Spleen (tissue), 11 donors: Measurements from ENCODE around the gene PGM2. TPM values are rescaled to one million over a fixed set of nuclear protein-coding genes. Genes with fewer than 3 reads are reported as not detected.

Experiments
- DNase-seq: peaks from one replicate; pipeline ENCODE4 v3.0.0-alpha.2; 2020
- H3K27ac ChIP-seq, 8 donors: fragments of 200-600 bp; sonication (generic) in 7 of 8; 1 replicate in 4 of 8; 2 replicates in 4 of 8; pipeline versions ENCODE4 v1.5.0 to v1.8.0; 2016 to 2021; ENCODE audit warnings: inconsistent platforms in 4 of 8, mild to moderate bottlenecking in 4 of 8, moderate library complexity in 1 of 8
- H3K27me3 ChIP-seq, 7 donors: fragments of 200-600 bp; sonication (generic) in 6 of 7; replicated peaks in 1 of 7; 1 replicate in 4 of 7; 2 replicates in 3 of 7; pipeline versions ENCODE4 v1.5.0 to v1.8.0; 2016 to 2021; ENCODE audit warnings: inconsistent platforms in 3 of 7, mild to moderate bottlenecking in 1 of 7
- H3K36me3 ChIP-seq, 6 donors: fragments of 200-600 bp; sonication (generic) in 5 of 6; 1 replicate in 4 of 6; 2 replicates in 2 of 6; pipeline versions ENCODE4 v1.5.0 to v1.8.0; 2016 to 2021; ENCODE audit warnings: inconsistent platforms in 2 of 6
- H3K4me1 ChIP-seq, 6 donors: fragments of 200-600 bp; sonication (generic) in 5 of 6; 1 replicate in 3 of 6; 2 replicates in 3 of 6; pipeline versions ENCODE4 v1.5.0 to v1.8.0; 2016 to 2021; ENCODE audit warnings: inconsistent platforms in 3 of 6
- H3K4me3 ChIP-seq, 8 donors: fragments of 200-600 bp; sonication (generic) in 7 of 8; 1 replicate in 4 of 8; 2 replicates in 4 of 8; pipeline versions ENCODE4 v1.5.0 to v1.8.0; 2016 to 2021; ENCODE audit warnings: inconsistent platforms in 4 of 8, mild to moderate bottlenecking in 4 of 8, moderate library complexity in 2 of 8
- H3K9me3 ChIP-seq, 8 donors: fragments of 200-600 bp; sonication (generic) in 7 of 8; 1 replicate in 4 of 8; 2 replicates in 4 of 8; pipeline versions ENCODE4 v1.5.0 to v1.8.0; 2016 to 2021; ENCODE audit warnings: inconsistent platforms in 4 of 8
- CTCF ChIP-seq, 11 experiments: fragments of 200-600 bp in 7 of 11; fragments of 450-650 bp in 4 of 11; sonication (generic) in 4 of 11; IDR thresholded peaks in 8 of 11; conservative IDR thresholded peaks in 3 of 11; 1 replicate in 7 of 11; 2 replicates in 4 of 11; pipeline versions ENCODE4 v1.4.0 to v1.8.0; 2016 to 2021; ENCODE audit warnings: antibody characterized with exemption in 11 of 11, inconsistent platforms in 4 of 11, mild to moderate bottlenecking in 1 of 11
- POLR2A ChIP-seq, 3 donors: fragments of 450-650 bp; IDR thresholded peaks; one replicate each; pipeline ENCODE4 v1.5.1; 2017; ENCODE audit warnings: antibody characterized with exemption in 3 of 3, mild to moderate bottlenecking in 1 of 3
- POLR2AphosphoS5 ChIP-seq, 3 donors: sonication (generic); formaldehyde crosslinking; IDR thresholded peaks; one replicate each; pipeline ENCODE4 v1.5.1; 2017; ENCODE audit warnings: antibody characterized with exemption in 3 of 3
- WGBS, 5 donors: extraction: QIAGEN DNeasy Blood & Tissue Kit in 3 of 5; methylation state at CpG; one replicate each; pipeline versions ENCODE4 v1.1.5 to v1.1.7; 2013 to 2018; 5-methylcytosine and 5-hydroxymethylcytosine counted together
- intact Hi-C: fragments of 100-400 bp; cut with DNase I; formaldehyde crosslinking; loops from one replicate; pipeline ENCODE4 v1.15.0; 2023; ENCODE audit warnings: low total_unique reads
- polyA plus RNA-seq, 3 donors: library from polyadenylated mRNA; stranded (reverse); fragments of 200-250 nt; gene quantifications; one replicate each; pipeline ENCODE4 v1.2.1, GENCODE V29; 2013
- total RNA-seq, 7 donors: library from RNA; depleted of rRNA in 3 of 7; stranded (reverse); fragments of >200 nt in 3 of 7; fragmentation: NEBNext Ultra II Directional in 4 of 7; extraction: Animal tissue kit (Norgen Biotek cat#: 25700) in 4 of 7; gene quantifications; one replicate each; pipeline versions ENCODE4 v1.1.0 to v1.2.1, GENCODE V29; 2016 to 2021
- donor health status: healthy with polysubstance abuse.
- donor health status: DM: no; HTN: no; CAD: no; lungs with moderate emphysema.
- donor health status: DM: no; HTN: no; CAD: no.
- donor health status: Bipolar disorder and iron deficiency.
- donor health status: healthy.
- donor health status: DM: no; HTN: no; CAD: no.
- donor health status: DM: yes; HTN: yes; CAD: no.

PGM2 gene
- total and polyA plus RNA-seq, 10 donors = 5.4 to 43.7 (median 27.4) TPM

DNA sequence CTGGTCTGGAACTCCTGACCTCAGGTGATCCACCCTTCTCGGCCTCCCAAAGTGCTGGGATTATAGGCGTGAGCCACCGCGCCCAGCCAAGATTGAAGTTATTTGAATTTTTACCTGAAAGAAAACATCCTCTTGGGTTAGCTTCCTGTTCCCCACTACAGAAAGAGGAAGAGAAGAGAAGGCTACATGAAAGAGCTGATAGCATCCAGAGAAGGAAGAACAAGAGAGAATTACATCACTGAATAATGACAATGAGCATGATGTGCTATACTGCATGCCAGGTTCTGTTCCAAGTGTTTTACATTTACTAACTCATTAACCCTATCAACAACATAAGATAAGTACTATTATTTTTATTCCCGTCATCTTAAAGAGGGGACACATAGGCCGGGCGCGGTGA is 52.9 kb downstream of the PGM2 start:
- no peaks in the 10 kb centered on the region for H3K9me3 ChIP-seq
- WGBS, 5 donors = 72 to 89% (median 82%) methylated on average over 8 of the region's 8 CpGs
- peak overlapping the region in 1 of 8 donors; percentile 3 for H3K4me3 ChIP-seq
- H3K27ac ChIP-seq = peak overlapping the region in 6 of 8 donors; percentile 17 to 83 (median 60)
- DNase-seq = no peak
- H3K36me3 ChIP-seq = no peaks in the 10 kb centered on the region
- TF ChIP-seq CTCF (IDR thresholded peaks at IDR 0.05 in 8 of 11, conservative IDR thresholded peaks at IDR 0.05 in 3 of 11) (no peak), POLR2A (IDR thresholded peaks at IDR 0.05) (no peak), POLR2AphosphoS5 (IDR thresholded peaks at IDR 0.05) (no peak)
- H3K4me1 ChIP-seq = peaks cover 0 to 20% (median 3%) of the 10 kb centered on the region in 6 donors
- H3K27me3 ChIP-seq = no peaks in the 10 kb centered on the region
- intact Hi-C loops = no loop called here

DNA sequence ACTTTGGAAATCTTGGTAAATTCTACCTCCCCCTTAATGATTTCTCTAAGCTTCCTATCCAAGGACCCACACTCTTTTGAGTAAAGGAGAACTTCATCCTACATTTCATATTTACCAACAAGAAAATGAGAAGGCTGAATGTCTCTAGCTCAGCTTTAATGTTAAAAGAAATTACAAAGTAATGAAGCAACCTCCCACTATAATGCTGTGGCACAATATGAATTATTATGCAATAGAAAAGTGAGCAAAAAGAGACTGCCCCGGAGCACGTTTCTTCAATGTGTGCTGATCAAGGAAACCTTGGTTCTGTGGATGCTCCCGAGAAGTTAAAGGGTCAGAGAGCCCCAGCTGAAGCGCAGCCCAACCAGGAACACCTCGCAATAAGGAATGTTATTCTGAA is 55.3 kb downstream of the PGM2 start:
- H3K4me1 ChIP-seq = peaks cover 0 to 28% (median 3%) of the 10 kb centered on the region in 6 donors
- H3K27me3 ChIP-seq = no peaks in the 10 kb centered on the region
- TF ChIP-seq POLR2A (IDR thresholded peaks at IDR 0.05) = no peak
- TF ChIP-seq CTCF (IDR thresholded peaks at IDR 0.05 in 8 of 11, conservative IDR thresholded peaks at IDR 0.05 in 3 of 11) = no peak
- TF ChIP-seq POLR2AphosphoS5 (IDR thresholded peaks at IDR 0.05) = no peak
- 70 to 90% (median 73%) methylated on average over 5 of the region's 5 CpGs for WGBS, 5 donors
- no peaks in the 10 kb centered on the region for H3K36me3 ChIP-seq
- no peaks in the 10 kb centered on the region for H3K9me3 ChIP-seq
- H3K4me3 ChIP-seq = no peak overlapping the region
- no peak overlapping the region for H3K27ac ChIP-seq
- intact Hi-C loops = loop anchor here (10.0 kb wide), 1 partner anchor 143 kb away; no protein-coding TSS in a partner anchor
- no peak for DNase-seq

DNA sequence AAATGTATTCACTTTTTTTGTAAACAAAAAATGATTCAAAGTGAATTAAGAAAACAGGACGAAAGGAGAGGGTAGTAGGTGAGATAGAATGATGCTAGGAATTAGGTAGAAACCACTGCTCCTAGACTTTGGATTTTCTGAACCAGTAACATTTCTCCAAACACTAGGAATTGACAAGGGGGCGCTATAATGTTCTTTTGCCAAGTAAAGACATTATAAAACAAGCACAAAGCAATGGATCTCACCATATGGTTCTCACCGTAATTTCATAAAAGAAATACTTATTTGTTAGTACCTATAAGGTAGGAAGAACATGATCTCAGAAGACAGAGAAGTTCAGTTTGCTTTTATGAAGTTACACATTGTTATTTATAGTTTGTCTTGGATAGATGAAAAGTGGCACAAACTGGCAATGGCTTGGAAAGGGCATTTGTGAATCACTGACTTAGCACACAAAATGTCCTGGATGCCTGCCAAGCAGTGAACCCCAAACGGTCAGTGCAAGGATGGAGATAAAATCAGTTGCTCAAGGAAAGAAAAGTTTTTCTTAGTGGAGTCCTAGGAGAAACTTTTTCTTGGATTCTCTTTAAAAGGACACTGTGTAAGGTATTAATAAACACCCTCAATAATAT is 56.3 kb downstream of the PGM2 start:
- TF ChIP-seq CTCF (IDR thresholded peaks at IDR 0.05 in 8 of 11, conservative IDR thresholded peaks at IDR 0.05 in 3 of 11) (no peak), POLR2A (IDR thresholded peaks at IDR 0.05) (no peak), POLR2AphosphoS5 (IDR thresholded peaks at IDR 0.05) (no peak)
- H3K27me3 ChIP-seq = no peaks in the 10 kb centered on the region
- no peaks in the 10 kb centered on the region for H3K36me3 ChIP-seq
- H3K4me1 ChIP-seq = peaks cover 0 to 28% (median 3%) of the 10 kb centered on the region in 6 donors
- no peak overlapping the region for H3K4me3 ChIP-seq
- WGBS, 5 donors = 57 to 67% (median 64%) methylated on average over 4 of the region's 4 CpGs
- H3K27ac ChIP-seq = no peak overlapping the region
- intact Hi-C loops = loop anchor here (10.0 kb wide), 1 partner anchor 142 kb away; no protein-coding TSS in a partner anchor
- no peaks in the 10 kb centered on the region for H3K9me3 ChIP-seq
- DNase-seq = no peak

DNA sequence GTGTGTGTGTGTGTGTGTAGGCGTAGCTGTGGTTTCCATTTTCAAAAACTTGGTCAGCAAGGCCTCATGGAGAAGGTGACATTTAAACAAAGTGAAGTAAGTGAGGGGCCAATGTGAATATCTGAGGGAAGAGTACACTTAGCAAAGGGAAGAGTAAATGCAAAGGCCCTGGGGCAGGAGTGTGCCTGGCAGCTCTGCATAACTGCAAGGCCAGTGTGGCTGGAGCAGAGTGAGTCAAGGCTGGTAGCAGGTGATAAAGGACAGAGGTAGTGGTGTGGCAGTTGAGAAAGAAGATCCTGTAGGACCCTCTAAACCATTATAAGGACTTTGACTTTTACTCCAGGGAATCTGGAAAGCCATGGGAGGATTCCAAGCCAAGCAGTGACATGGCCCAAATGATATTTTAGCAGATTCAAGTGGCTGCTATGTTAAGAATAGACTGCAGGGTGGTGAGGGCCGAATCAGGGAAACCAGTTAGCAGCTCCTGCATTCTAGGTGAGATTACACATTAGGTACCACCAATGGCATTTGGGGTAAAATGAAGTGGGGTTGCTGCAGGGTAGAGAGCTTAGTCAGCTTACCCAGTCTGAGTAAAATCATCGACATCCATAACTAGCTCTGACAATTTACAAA is 58.5 kb downstream of the PGM2 start:
- DNase-seq = no peak
- Histone ChIP-seq H3K4me1 (peaks cover 0 to 22% (median 4%) of the 10 kb centered on the region in 6 donors), H3K27me3 (no peaks in the 10 kb centered on the region), H3K27ac (peak overlapping the region in 1 of 8 donors; percentile 16), H3K9me3 (no peaks in the 10 kb centered on the region), H3K36me3 (no peaks in the 10 kb centered on the region), H3K4me3 (no peak overlapping the region)
- intact Hi-C loops = loop anchor here (10.0 kb wide), 1 partner anchor 140 kb away; no protein-coding TSS in a partner anchor
- 84 to 93% (median 88%) methylated on average over 3 of the region's 3 CpGs for WGBS, 5 donors
- TF ChIP-seq POLR2A (IDR thresholded peaks at IDR 0.05) = no peak
